Measurements from ENCODE around the gene WDFY1.

Gene WDFY1

DNA sequence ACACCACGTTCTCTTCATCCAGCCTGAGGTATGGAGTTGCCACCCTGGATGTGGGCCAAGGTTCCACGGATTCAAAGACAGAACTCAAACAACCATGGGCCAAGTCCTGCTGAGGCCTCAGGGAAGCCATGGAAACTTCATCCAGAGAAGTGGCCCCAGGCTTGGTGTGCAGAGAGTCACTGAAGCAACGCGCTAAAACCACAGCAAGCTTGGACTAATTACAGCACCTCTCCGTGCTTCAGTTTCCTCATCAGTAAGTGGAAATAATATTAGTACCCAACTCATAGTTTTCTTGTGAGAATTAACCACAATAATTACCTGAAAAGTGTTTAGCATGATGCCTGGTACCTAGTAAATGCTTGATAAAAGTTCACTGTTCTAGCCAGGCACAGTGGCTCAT lies 88.6 kb downstream of the WDFY1 start:
- no peak for DNase-seq (ENCODE audit: low read depth in 2 of 2)

DNA sequence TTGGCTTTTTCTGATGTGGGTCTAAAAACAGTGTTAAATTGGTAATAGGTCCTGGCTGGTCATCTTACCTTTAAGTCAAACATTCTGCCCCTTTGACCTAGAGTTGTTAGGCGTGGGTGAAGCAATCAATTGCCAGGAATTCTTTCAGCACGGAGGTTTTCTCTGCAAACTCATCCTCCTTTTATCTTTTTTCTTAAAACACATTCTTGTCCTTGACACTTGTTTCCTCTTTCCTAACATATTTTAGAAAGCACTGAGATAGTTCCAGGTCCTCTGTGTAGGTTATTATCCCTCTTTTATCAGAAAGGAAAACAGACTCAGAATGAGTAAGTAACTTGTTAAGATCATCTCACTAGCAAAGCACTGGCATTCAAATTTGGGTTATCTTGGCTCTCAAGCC lies 89.1 kb downstream of the WDFY1 start:
- no peak for DNase-seq (ENCODE audit: low read depth in 2 of 2)

DNA sequence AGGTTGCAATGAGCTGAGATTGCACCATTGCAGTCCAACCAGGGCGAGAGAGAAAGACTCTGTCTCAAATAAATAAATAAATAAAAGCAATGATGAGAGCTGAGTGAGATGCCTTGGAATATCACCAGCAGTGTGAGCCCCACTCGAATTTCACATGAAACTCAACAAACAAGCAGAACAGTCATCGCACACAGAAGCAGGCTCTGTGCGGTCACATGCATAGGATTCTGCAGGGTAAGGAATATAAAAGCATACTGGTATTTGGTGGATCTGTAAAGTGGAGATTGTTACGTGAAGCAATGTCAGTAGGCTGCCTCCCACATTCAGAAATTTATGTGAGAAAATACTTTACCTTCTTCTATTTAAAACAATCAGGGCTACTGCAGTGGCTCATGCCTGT lies 89.7 kb downstream of the WDFY1 start:
- no peak for DNase-seq (ENCODE audit: low read depth in 2 of 2)

DNA sequence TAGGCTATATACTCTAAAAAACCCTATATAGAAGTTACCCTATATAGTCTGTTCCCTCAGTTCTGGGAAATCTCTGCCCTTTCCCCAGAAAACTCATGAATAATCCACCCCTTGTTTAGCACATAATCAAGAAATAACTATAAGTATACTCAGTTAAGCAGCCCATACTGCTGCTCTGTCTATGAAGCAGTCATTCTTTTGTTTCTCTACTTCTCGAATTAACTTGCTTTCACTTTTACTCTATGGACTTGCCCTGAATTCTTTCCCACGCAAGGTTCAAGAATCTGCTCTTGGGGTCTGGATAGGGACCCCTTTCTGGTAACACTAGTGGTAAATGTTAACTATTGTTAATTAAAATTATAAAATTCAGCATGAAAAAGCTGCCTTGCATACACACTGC lies 90.4 kb downstream of the WDFY1 start:
- no peak for DNase-seq (ENCODE audit: low read depth in 2 of 2)

DNA sequence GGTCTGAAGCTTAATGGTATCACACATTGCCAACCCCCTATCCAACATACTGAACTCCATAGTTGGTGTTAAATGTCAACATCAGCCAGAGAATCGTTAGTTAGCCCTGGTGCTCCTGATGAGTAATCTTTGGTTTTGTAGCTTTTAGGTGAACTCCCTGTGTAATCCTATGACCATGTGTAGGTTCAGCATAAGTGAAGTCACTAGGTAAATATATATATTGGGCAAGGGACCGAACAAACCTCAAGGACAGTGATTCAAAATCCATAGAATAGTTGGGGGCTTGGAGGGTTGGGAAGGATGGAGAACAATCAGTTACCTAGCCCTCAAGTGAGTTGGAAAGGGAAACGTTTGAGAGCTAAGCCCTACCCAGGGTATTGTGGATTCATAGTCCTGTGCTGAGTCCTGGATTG lies 91.7 kb downstream of the WDFY1 start:
- no peak for DNase-seq (ENCODE audit: low read depth in 2 of 2)

DNA sequence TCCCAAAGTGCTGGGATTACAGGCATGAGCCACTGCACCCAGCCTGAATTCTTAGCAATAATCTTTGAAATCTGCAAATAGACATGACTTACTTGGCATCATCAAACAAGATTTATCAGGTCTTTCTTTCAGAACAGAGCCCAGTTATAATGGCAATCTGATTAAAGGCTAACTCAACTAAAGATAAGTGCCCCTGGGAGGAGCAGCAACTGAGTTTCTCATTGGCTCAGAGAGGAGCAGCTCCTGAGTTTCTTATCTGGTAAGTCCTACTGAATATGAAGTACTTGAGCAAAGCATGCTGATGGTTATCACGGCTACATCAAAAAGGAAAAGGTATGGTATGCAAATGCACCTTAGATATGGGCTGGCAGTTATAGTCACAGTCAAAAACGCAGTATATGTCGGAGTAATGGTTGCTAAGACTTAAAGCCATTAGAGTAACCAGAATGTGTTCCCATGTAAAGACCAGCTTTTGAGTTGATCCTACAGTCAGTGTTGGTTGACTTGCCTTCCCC lies 92.8 kb downstream of the WDFY1 start:
- no peak for DNase-seq (ENCODE audit: low read depth in 2 of 2)

DNA sequence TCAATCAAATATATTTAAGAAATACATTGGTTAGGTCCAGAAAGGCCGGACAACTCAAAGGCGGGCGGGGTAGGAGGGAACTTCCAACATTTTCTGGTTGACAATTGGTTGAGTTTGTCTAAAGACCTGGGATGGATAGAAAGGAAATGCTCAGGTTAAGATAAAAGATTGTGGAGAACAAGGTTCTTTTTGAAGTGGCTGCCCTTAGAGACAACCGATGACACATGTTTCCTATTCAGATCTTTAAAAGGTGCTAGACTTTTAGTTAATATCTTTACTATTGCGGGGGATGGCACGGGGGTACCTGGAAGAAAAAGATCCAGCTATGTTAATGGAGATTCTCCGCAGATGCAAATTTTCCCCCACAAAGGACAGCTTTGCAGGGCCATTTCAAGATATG lies 97.7 kb downstream of the WDFY1 start:
- DNase-seq (ENCODE audit: low read depth in 2 of 2): no peak

DNA sequence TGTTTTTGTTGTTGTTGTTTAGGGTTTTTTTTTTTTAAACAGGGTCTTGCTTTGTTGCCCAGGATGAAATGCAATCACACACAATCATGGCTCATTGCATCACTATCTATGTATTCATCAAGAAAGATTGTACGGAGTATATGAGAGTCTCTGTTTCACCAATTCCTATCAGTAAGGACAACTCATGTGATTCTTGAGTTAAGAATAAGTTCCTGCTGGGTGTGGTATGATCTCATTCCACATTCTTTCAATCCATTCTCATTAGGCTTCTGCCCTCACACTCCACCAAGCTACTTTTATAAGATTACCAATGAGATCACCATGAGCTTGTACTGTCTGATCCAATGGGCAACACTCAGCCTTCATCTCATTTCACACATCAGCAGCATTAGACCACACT lies 98.6 kb downstream of the WDFY1 start:
- DNase-seq (ENCODE audit: low read depth in 2 of 2): no peak

DNA sequence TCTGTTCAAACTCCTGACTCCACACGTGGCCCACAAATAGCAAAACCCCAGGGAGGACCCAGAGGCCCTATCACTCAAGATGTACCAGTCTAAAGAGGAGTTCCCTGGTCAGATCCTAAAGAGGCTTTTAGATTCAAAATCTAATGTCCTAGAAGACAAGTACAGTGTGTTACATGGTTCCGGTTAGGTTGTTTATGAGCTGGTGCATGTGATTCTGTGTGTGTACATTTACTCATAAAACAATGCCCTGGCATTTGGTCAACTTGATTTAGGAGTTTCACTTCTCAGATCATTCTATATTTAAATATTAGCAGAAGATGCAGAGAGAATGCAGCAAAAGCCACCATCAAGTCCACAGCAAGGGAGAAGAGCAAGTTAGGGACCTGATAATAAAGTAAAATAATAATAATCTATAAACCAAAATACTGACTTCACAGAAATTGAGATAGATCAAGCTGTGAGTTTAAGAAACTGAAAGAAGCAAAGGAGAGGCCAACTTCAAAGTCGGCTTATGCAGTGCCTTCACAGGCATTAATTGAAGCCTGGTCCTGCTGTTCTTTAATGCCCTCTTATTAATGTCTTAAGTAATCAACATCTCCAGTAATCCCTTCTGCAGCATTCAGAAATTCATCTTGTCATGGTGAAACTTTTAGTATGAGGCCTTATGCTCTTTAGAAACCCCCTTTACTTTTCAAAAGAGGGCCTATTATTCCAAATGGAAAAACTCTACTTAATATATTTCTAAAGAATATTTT lies 103.5 kb downstream of the WDFY1 start:
- DNase-seq (ENCODE audit: low read depth in 2 of 2): no peak

DNA sequence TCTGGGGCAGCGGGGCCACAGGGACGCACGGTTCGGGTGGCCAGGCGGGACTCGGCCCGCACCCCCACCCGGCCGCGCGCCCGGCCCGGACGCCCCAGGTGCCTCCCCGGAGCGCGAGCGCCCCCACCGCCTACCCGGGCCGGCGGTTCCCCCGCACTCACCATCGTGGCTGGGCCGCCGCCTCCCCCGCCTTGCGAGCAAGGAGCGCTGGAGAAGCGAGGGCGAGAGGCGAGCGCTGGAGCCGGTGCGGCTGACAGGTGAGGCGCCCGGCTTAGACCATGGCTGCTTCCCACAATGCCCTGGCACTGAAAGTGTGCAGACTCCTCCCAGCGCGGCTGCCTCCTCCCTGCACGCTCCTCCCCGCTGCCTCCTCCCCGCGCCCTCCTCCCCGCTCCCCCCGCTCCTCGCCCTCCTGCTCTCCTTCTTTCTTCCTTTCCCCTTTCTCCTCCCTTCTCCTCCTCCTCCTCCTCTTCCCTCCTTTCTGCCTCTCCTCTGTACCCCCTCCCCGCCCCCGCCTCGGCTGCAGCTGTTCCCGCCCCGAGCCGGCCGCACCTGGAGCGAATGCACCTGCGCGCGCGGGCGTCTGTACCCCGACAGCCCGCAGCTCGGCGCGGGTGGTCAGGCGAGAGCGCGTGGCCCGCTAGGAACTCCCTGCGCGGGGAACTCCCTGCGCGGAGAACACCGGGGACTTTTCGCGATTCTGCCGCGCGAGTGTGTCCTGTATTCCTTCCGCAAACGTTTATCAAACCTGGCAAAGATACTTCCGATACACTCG lies 107.7 kb downstream of the WDFY1 start, which contains the start of gene AP1S3:
Gene AP1S3, minus strand, starts transcription at position 296 of the 775 bp plus-strand sequence. Its CDS starts 132 bp downstream, at position 164.
- DNase-seq (ENCODE audit: low read depth in 2 of 2): peak; percentile 37 to 68

DNA sequence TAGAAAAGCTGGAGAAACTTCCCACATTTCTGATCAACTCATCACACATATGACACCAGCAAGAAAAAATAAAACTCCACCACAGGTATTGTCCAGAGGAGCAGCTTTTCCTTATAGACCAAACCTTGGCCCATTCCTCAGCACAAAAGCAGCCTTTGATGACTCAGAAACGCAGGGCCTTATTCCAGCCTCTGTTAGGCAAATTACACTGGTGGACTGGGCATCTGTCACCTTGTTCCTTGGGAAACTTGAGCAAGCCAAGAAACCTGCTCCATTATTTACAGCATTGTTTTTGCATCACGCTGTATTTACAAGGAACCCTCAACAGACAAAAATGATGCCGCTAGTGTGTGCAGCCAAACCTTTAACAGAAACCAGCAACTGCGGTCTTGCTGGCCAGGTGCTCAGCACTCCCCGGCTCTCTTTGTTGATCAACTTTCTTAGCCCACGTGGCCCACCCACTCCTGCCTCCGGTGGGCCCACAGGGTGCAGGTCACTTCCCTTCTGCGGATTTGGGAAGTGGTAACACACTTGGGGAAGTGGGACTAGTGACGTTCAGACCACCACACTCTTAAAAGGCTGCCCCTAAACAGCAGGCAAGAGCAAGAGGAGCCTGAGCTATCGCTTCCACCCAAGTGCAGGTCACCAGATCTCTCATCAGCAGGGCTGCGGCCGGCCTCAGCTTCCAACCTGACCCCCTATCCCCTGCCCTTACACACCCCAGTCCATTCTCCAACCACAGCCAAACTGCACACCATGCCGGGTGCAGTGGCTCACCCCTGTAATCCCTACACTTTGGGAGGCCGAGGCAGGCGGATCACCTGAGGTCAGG lies 109.2 kb downstream of the WDFY1 start:
- DNase-seq (ENCODE audit: low read depth in 2 of 2): no peak

DNA sequence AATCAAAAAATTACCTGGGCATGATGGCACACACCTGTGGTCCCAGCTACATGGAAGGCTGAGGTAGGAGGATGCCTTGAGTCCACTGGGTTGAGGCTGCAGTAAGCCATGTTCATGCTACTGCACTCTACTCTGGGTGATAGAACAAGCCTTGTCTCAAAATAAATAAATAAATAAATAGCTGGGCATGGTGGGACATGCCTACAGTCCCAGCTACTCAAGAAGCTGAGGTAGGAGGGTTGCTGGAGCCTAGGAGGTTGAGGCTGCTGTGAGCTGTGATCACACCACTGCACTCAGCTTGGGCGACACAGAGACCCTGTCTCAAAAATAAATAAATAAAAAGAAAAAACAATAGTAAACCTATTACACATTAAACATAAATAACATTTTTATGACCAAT lies 110.7 kb downstream of the WDFY1 start:
- DNase-seq (ENCODE audit: low read depth in 2 of 2): no peak

DNA sequence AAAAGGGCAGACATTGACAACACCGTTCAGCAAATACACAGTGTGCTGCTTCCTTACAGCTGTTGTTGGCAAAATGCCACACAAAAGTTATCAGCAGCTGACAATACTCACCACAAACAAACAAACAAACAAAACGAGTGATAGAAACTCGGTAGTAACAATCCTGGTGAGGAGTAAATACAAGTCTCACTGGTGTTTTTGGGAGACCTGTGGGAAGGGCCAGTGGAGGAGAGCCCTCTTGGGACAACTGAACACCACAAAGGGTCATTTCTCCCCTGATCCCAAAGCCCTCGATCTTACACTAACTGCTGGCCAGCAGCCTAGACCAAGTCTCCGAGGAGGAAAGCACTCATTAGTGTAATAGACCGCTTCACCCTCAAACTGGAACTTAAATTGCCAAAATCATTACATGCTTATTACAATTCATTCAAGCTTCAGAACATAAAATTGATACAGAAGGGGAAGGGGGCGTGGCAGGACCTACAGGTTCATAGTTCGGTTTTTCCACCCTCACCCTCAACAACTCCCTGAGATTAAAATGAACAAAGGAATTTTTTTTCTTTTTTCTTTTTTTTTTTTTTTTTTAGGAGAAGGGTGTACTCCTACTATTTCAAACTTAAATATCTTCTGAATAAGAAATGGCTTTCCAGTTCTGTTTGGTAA lies 112.8 kb downstream of the WDFY1 start:
- DNase-seq (ENCODE audit: low read depth in 2 of 2): no peak

DNA sequence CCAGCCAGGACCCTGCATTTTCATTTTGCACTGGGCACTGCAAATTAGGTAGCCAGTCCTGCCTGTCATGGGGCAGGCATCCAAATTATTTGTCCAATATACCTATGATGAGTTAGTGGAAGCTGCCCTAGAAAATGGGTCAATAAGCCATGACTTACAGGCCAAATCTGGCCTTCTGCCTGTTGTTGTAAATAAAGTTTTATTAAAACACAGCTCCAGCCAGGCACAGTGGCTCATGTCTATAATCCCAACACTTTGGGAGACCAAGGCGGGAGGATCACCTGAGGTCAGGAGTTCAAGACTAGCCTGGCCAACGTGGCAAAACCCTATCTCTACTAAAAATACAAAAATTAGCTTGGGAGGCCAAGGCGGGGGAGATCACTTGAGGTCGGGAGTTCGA lies 116.0 kb downstream of the WDFY1 start:
- no peak for DNase-seq (ENCODE audit: low read depth in 2 of 2)

DNA sequence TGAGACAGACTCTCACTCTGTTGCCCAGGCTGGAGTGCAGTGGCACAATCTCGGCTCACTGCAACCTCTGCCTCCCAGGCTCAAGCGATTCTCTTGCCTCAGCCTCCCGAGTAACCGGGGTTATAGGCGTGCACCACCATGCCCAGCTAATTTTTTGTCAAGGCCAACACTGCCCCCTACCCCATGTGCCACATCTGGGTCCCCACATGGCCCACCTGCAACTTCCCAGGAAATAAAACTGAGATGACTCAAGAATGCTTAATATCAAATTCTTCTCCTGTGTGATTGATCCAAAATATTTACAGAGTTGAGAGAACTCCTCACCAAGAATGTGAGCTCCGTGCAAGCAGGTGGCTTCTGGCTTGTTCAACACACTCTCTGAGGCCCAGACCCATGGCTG lies 116.8 kb downstream of the WDFY1 start:
- DNase-seq (ENCODE audit: low read depth in 2 of 2): no peak

DNA sequence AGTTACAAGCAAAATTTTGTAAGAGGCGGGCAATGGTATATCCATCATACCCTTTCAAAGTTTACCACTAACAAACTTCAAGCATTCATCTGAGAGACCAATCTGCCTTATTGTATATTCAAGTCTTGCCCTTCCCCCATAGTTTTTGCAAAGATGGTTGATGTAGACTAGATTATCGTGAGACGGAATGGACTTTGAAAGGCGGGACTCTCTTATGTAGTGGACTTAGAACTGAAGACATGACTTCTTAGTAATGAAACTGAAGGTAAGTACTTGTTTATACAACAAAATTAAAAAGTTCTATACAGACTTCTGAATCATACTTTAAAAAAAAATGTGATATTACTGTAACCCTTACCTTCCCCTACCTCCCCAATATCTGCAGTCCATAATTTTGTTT lies 118.1 kb downstream of the WDFY1 start:
- no peak for DNase-seq (ENCODE audit: low read depth in 2 of 2)

Data from stimulated activated CD4-positive, alpha-beta T cell treated with anti-CD3 and anti-CD28 coated beads, Interleukin-15, amount 100 ng/mL, for 48 hours (primary cell).